HepG2 (cell line): Measurements from ENCODE around the gene GPAT3. TPM values are rescaled to one million over a fixed set of nuclear protein-coding genes. Genes with fewer than 3 reads are reported as not detected.

Source experiments
- ATAC-seq: fragments of 200-7000 bp; cut with Tn5 transposase; 3 replicates; pipeline ENCODE4 v1.9.1; 2020; ENCODE audit warnings: mild to moderate bottlenecking, moderate library complexity
- BruUV-seq: library from RNA; stranded (reverse); fragments of 400-500 nt; replicated peaks from 2 replicates; lab custom pipeline; 2021; lab: Mats Ljungman, UMichigan
- CTCF ChIA-PET: fragments of 300-600 bp; formaldehyde crosslinking; extraction: SDS; loops from one replicate; lab custom pipeline; 2021; ENCODE audit warnings: low total read pairs, inconsistent platforms, low intra/inter-chr PET ratio; lab: Yijun Ruan, JAX
- POLR2A ChIA-PET: fragments of 350-600 bp; sonication (Branson Sonifier 250); formaldehyde crosslinking; loops from one replicate; lab custom pipeline; 2020; ENCODE audit warnings: antibody characterized with exemption, inconsistent platforms; lab: Yijun Ruan, JAX
- DNase-seq: peaks from one replicate; pipeline ENCODE4 v3.0.0-alpha.2; 2015; ENCODE audit warnings: low spot score
- FAIRE-seq: peaks from 3 replicates; lab custom pipeline; 2011; peaks lifted over from hg19 to GRCh38; lab: Jason Lieb, UNC
- H2AFZ ChIP-seq: one replicate; pipeline ENCODE4 v1.6.1; 2011; ENCODE audit warnings: low read length, inconsistent platforms
- H3K27ac ChIP-seq: fragments of 300-600 bp; 3 replicates; pipeline ENCODE4 v1.8.0; 2011; ENCODE audit warnings: mixed run types, mild to moderate bottlenecking, mixed read lengths, low read length, inconsistent platforms; ENCODE audit not compliant: insufficient read depth; ENCODE audit errors: extremely low read length
- H3K27me3 ChIP-seq, 2 experiments: fragments of 200-600 bp in 1 of 2; 2 replicates in 1 of 2; 3 replicates in 1 of 2; pipeline versions ENCODE4 v1.6.0 to v1.8.0; 2011; ENCODE audit warnings: low read length in 2 of 2, mild to moderate bottlenecking in 2 of 2, moderate library complexity in 2 of 2, inconsistent platforms in 1 of 2; ENCODE audit not compliant: insufficient read depth in 2 of 2, control insufficient read depth in 1 of 2
- H3K36me3 ChIP-seq, 2 experiments: fragments of 200-600 bp in 1 of 2; replicated peaks in 1 of 2; 2 replicates in 1 of 2; 3 replicates in 1 of 2; pipeline versions ENCODE4 v1.5.1 to v1.8.0; 2011; ENCODE audit warnings: low read length in 2 of 2, inconsistent platforms in 1 of 2; ENCODE audit not compliant: insufficient read depth in 2 of 2, control insufficient read depth in 1 of 2
- H3K4me1 ChIP-seq: 2 replicates; pipeline ENCODE4 v1.5.1; 2012; ENCODE audit warnings: low read length, inconsistent platforms; ENCODE audit not compliant: insufficient read depth
- H3K4me2 ChIP-seq: 2 replicates; pipeline ENCODE4 v1.6.0; 2011; ENCODE audit warnings: low read depth, low read length, inconsistent platforms
- H3K4me3 ChIP-seq, 3 experiments: fragments of 200-600 bp in 1 of 3; sonication (generic), shearing (Covaris generic) in 1 of 3; replicated peaks in 1 of 3; 2 replicates each; pipeline ENCODE4 v1.5.1; 2011 to 2016; ENCODE audit warnings: low read length in 3 of 3, inconsistent platforms in 2 of 3, low read depth in 2 of 3, mild to moderate bottlenecking in 2 of 3, control low read depth in 1 of 3, mixed read lengths in 1 of 3; ENCODE audit not compliant: insufficient read depth in 1 of 3
- H3K79me2 ChIP-seq: one replicate; pipeline ENCODE4 v1.6.1; 2011; ENCODE audit warnings: low read length, inconsistent platforms; ENCODE audit not compliant: insufficient read depth
- H3K9ac ChIP-seq: 2 replicates; pipeline ENCODE4 v1.6.0; 2011; ENCODE audit warnings: mild to moderate bottlenecking, low read depth, low read length, inconsistent platforms; ENCODE audit not compliant: insufficient read depth
- H3K9me3 ChIP-seq: 2 replicates; pipeline ENCODE4 v1.5.1; 2012; ENCODE audit warnings: mild to moderate bottlenecking, low read length
- H4K20me1 ChIP-seq: 2 replicates; pipeline ENCODE4 v1.6.0; 2011; ENCODE audit warnings: inconsistent platforms, mild to moderate bottlenecking, low read length, moderate library complexity; ENCODE audit not compliant: insufficient read depth
- ARID2 ChIP-seq: sonication (generic); formaldehyde crosslinking; IDR thresholded peaks from 2 replicates; pipeline ENCODE4 v1.8.1; 2022; ENCODE audit warnings: mild to moderate bottlenecking, missing genetic modification reagents, borderline replicate concordance
- CEBPB ChIP-seq: IDR thresholded peaks from 2 replicates; pipeline ENCODE4 v1.6.1; 2011; ENCODE audit warnings: low read depth, low read length, improper control_type of control experiment, borderline replicate concordance
- CEBPG ChIP-seq: IDR thresholded peaks from 2 replicates; pipeline ENCODE4 v1.6.1; 2016
- CHD4 ChIP-seq: fragments of 200-600 bp; sonication (generic); IDR thresholded peaks from 2 replicates; pipeline ENCODE4 v1.7.0; 2017; ENCODE audit warnings: mild to moderate bottlenecking, low read length, borderline replicate concordance
- FOXO4 ChIP-seq: sonication (generic); formaldehyde crosslinking; conservative IDR thresholded peaks from 2 replicates; pipeline ENCODE4 v1.8.1; 2023; ENCODE audit warnings: missing genetic modification reagents
- KIAA2018 ChIP-seq: sonication (generic); formaldehyde crosslinking; IDR thresholded peaks from 2 replicates; pipeline ENCODE4 v1.5.0; 2020; ENCODE audit warnings: mild to moderate bottlenecking, missing genetic modification reagents, borderline replicate concordance
- MAFK ChIP-seq, 2 experiments: IDR thresholded peaks in 1 of 2; conservative IDR thresholded peaks in 1 of 2; 2 replicates each; pipeline ENCODE4 v1.6.1; 2011; ENCODE audit warnings: improper control_type of control experiment in 2 of 2, low read length in 2 of 2
- MXD4 ChIP-seq: IDR thresholded peaks from 2 replicates; pipeline ENCODE4 v1.6.1; 2016; ENCODE audit warnings: mild to moderate bottlenecking, missing biosample characterization, missing genetic modification reagents
- NFKBIZ ChIP-seq: IDR thresholded peaks from 2 replicates; pipeline ENCODE4 v1.6.1; 2018; ENCODE audit warnings: missing genetic modification reagents, missing compliant biosample characterization
- ZMAT3 ChIP-seq: sonication (generic); formaldehyde crosslinking; conservative IDR thresholded peaks from 2 replicates; pipeline ENCODE4 v1.7.0; 2021; ENCODE audit warnings: missing genetic modification reagents
- ZNF264 ChIP-seq: sonication (generic); formaldehyde crosslinking; IDR thresholded peaks from 2 replicates; pipeline ENCODE4 v1.4.0; 2020; ENCODE audit warnings: missing genetic modification reagents
- ZNF777 ChIP-seq: sonication (generic); formaldehyde crosslinking; IDR thresholded peaks from 2 replicates; pipeline ENCODE4 v1.4.0; 2020; ENCODE audit warnings: missing genetic modification reagents
- WGBS: methylation state at CpG from one replicate; pipeline ENCODE4 v1.1.6; 2017; ENCODE audit warnings: low lambda C conversion rate; 5-methylcytosine and 5-hydroxymethylcytosine counted together
- in situ Hi-C: cut with HindIII; loops from 2 replicates; pipeline ENCODE4 v1.10.0; 2017; ENCODE audit warnings: low pct_unique_long_range_greater_than_20kb; ENCODE audit not compliant: extremely low pct_ligation_motif_present
- intact Hi-C: fragments of 100-400 bp; cut with micrococcal nuclease; formaldehyde crosslinking; loops from one replicate; pipeline ENCODE4 v1.10.0; 2022; ENCODE audit not compliant: unreplicated experiment
- polyA plus RNA-seq, 8 experiments: library from polyadenylated mRNA; depleted of rRNA in 3 of 8; stranded (reverse) in 7 of 8; unstranded in 1 of 8; fragments of >200 nt; fragmentation: Illumina TruSeq in 4 of 8; extraction: Trizol in 4 of 8; gene quantifications; 2 replicates each; pipeline versions ENCODE4 v1.2.1 to v1.2.3, GENCODE V29; 2011 to 2016; ENCODE audit warnings: low read depth in 4 of 8, missing spikeins in 1 of 8, mixed read lengths in 1 of 8; ENCODE audit not compliant: insufficient read depth in 1 of 8
- total RNA-seq, 5 experiments: library from RNA; depleted of rRNA; stranded (reverse); fragments of >200 nt; fragmentation: Illumina TruSeq; extraction: Trizol; gene quantifications; 2 replicates each; pipeline ENCODE4 v1.2.3, GENCODE V29; 2016; ENCODE audit warnings: low read depth in 1 of 5

Gene GPAT3
- total and polyA plus RNA-seq, 2 of the 13 experiments (the other 11 are each of a cell fraction or from before 2014, with no cell fraction given): 2.4 to 2.6 TPM

- Histone ChIP-seq H2AFZ (no peak overlapping the region), H3K4me3 (no peak overlapping the region), H3K27me3 (peaks cover 2 to 10% of the 10 kb centered on the region in 2 experiments; a peak in 3 of 5 replicates), H4K20me1 (no peaks in the 10 kb centered on the region), H3K36me3 (no peaks in the 10 kb centered on the region), H3K4me1 (no peaks in the 10 kb centered on the region), H3K9ac (no peak overlapping the region), H3K79me2 (no peaks in the 10 kb centered on the region), H3K4me2 (no peak overlapping the region), H3K27ac (no peak overlapping the region), H3K9me3 (no peaks in the 10 kb centered on the region)
- CTCF ChIA-PET: no interaction called here
- no TSS peak for BruUV-seq
- intact Hi-C loops: no loop called here
- no peak for FAIRE-seq
- no peak for DNase-seq
- WGBS: 20% methylated on average over 5 of the region's 6 CpGs
- ATAC-seq: peak; percentile 37; the same call in 1 of the 3 replicates
- POLR2A ChIA-PET: no interaction called here
- TF ChIP-seq ARID2 (CRISPR knock-in tag) (no peak), ZMAT3 (CRISPR knock-in tag) (no peak), MXD4 (no peak), NFKBIZ (CRISPR knock-in tag) (no peak), MAFK (conservative IDR thresholded peaks at IDR 0.05 in 1 of 2, IDR thresholded peaks at IDR 0.05 in 1 of 2; ENCODE audit: low read length in 2 of 2) (peak in 1 of 2 experiments; percentile 58; a peak in 1 of 4 replicates), ZNF777 (no peak), CHD4 (no peak), CEBPB (peak; percentile 97), CEBPG (CRISPR knock-in tag) (peak; percentile 89), KIAA2018 (no peak), ZNF264 (CRISPR knock-in tag) (no peak), FOXO4 (CRISPR knock-in tag) (no peak)
- in situ Hi-C loops: loop anchor here (25.0 kb wide), 1 partner anchor 268 kb away; no protein-coding TSS in a partner anchor
Measured at GRCh38 chr4:83629945-83630721, 94.2 kb downstream of the GPAT3 start.
